IMR-90 (cell line): ENCODE results near the gene BPI. TPM values are rescaled to one million over a fixed set of nuclear protein-coding genes. Genes with fewer than 3 reads are reported as not detected.

Experiments
- ATAC-seq: fragments of 200-7000 bp; cut with Tn5 transposase; 2 replicates; pipeline ENCODE4 v1.9.1; 2020; ENCODE audit warnings: low read depth, mild to moderate bottlenecking, moderate library complexity
- BruUV-seq: library from RNA; stranded (reverse); fragments of 400-500 nt; replicated peaks from 2 replicates; lab custom pipeline; 2021; lab: Mats Ljungman, UMichigan
- CTCF ChIA-PET: fragments of 300-600 bp; formaldehyde crosslinking; extraction: SDS; loops from one replicate; lab custom pipeline; 2021; ENCODE audit warnings: antibody characterized with exemption; lab: Yijun Ruan, JAX
- POLR2A ChIA-PET: fragments of 300-600 bp; sonication (Branson Sonifier 250); formaldehyde crosslinking; loops from one replicate; lab custom pipeline; 2022; ENCODE audit warnings: antibody characterized with exemption; ENCODE audit not compliant: unreplicated experiment; lab: Charles Lee
- DNase-seq: peaks from one replicate; pipeline ENCODE4 v3.0.0; 2013
- H2AFZ ChIP-seq: replicated peaks from 2 replicates; pipeline ENCODE3; 2013; ENCODE audit warnings: low read length, mild to moderate bottlenecking; ENCODE audit not compliant: poor library complexity
- H2AK5ac ChIP-seq: 2 replicates; pipeline ENCODE4 v1.6.1; 2013; ENCODE audit warnings: low read depth, low read length, inconsistent platforms
- H2AK9ac ChIP-seq: replicated peaks from 2 replicates; pipeline ENCODE3; 2013; ENCODE audit warnings: mild to moderate bottlenecking, low read depth, low read length, moderate library complexity; ENCODE audit not compliant: poor library complexity
- H2BK120ac ChIP-seq: 2 replicates; pipeline ENCODE4 v1.6.1; 2013; ENCODE audit warnings: low read depth, low read length, inconsistent platforms
- H2BK15ac ChIP-seq: 3 replicates; pipeline ENCODE4 v1.6.1; 2013; ENCODE audit warnings: low read depth, low read length, inconsistent platforms
- H2BK20ac ChIP-seq: 2 replicates; pipeline ENCODE4 v1.6.1; 2013; ENCODE audit warnings: low read depth, mild to moderate bottlenecking, inconsistent platforms, low read length, moderate library complexity
- H2BK5ac ChIP-seq: 2 replicates; pipeline ENCODE4 v1.6.1; 2013; ENCODE audit warnings: mild to moderate bottlenecking, low read depth, low read length, inconsistent platforms; ENCODE audit not compliant: poor library complexity, severe bottlenecking
- H3K14ac ChIP-seq: replicated peaks from 2 replicates; pipeline ENCODE4 v1.6.1; 2013; ENCODE audit warnings: low read depth, low read length, inconsistent platforms
- H3K18ac ChIP-seq: 2 replicates; pipeline ENCODE4 v1.6.1; 2013; ENCODE audit warnings: low read depth, low read length, control low read depth
- H3K23ac ChIP-seq: 2 replicates; pipeline ENCODE4 v1.6.1; 2013; ENCODE audit warnings: low read depth, low read length, inconsistent platforms
- H3K27ac ChIP-seq: 2 replicates; pipeline ENCODE4 v1.5.1; 2013; ENCODE audit warnings: mild to moderate bottlenecking, control low read depth, low read length; ENCODE audit not compliant: insufficient read depth
- H3K27me3 ChIP-seq: 2 replicates; pipeline ENCODE4 v1.6.1; 2013; ENCODE audit warnings: low read length; ENCODE audit not compliant: control insufficient read depth, insufficient read depth
- H3K36me3 ChIP-seq: 2 replicates; pipeline ENCODE4 v1.6.1; 2013; ENCODE audit warnings: low read length, mixed read lengths; ENCODE audit not compliant: control insufficient read depth, insufficient read depth
- H3K4ac ChIP-seq: 2 replicates; pipeline ENCODE4 v1.6.1; 2013; ENCODE audit warnings: low read depth, low read length, inconsistent platforms
- H3K4me1 ChIP-seq: 2 replicates; pipeline ENCODE4 v1.6.1; 2013; ENCODE audit warnings: low read length, mixed read lengths; ENCODE audit not compliant: control insufficient read depth, insufficient read depth
- H3K4me2 ChIP-seq: 2 replicates; pipeline ENCODE4 v1.6.1; 2013; ENCODE audit warnings: low read depth, mild to moderate bottlenecking, control low read depth, low read length, moderate library complexity
- H3K4me3 ChIP-seq: 2 replicates; pipeline ENCODE4 v1.5.1; 2013; ENCODE audit warnings: low read depth, mild to moderate bottlenecking, control low read depth, low read length, moderate library complexity; ENCODE audit not compliant: insufficient read depth
- H3K56ac ChIP-seq: 2 replicates; pipeline ENCODE4 v1.6.1; 2013; ENCODE audit warnings: low read length, inconsistent platforms; ENCODE audit not compliant: insufficient read depth; ENCODE audit errors: extremely low read depth
- H3K79me1 ChIP-seq, 2 experiments: 2 replicates each; pipeline ENCODE4 v1.6.1; 2013; ENCODE audit warnings: low read length in 2 of 2, inconsistent platforms in 1 of 2, low read depth in 1 of 2
- H3K9ac ChIP-seq: 2 replicates; pipeline ENCODE4 v1.6.1; 2013; ENCODE audit warnings: low read depth, low read length, control low read depth
- H3K9me1 ChIP-seq: 2 replicates; pipeline ENCODE4 v1.6.1; 2013; ENCODE audit warnings: low read length, inconsistent platforms; ENCODE audit not compliant: insufficient read depth
- H3K9me3 ChIP-seq: 2 replicates; pipeline ENCODE4 v1.6.1; 2013; ENCODE audit warnings: low read length; ENCODE audit not compliant: control insufficient read depth, insufficient read depth
- H4K20me1 ChIP-seq: 2 replicates; pipeline ENCODE4 v1.6.1; 2013; ENCODE audit warnings: low read length, inconsistent platforms; ENCODE audit not compliant: insufficient read depth
- H4K5ac ChIP-seq: 2 replicates; pipeline ENCODE4 v1.6.1; 2013; ENCODE audit warnings: mild to moderate bottlenecking, low read depth, low read length, control low read depth
- H4K8ac ChIP-seq, 2 experiments: 2 replicates each; pipeline ENCODE4 v1.6.1; 2013; ENCODE audit warnings: low read depth in 2 of 2, low read length in 2 of 2, control low read depth in 1 of 2, inconsistent platforms in 1 of 2
- H4K91ac ChIP-seq: 2 replicates; pipeline ENCODE4 v1.6.1; 2013; ENCODE audit warnings: low read depth, low read length, inconsistent platforms; ENCODE audit not compliant: insufficient read depth
- BHLHE40 ChIP-seq: fragments of 150-350 bp; IDR thresholded peaks from 2 replicates; pipeline ENCODE4 v1.6.1; 2016; ENCODE audit warnings: mild to moderate bottlenecking, low read depth, low read length
- CEBPB ChIP-seq: IDR thresholded peaks from 2 replicates; pipeline ENCODE4 v1.6.1; 2012; ENCODE audit warnings: low read depth, low read length, improper control_type of control experiment
- CHD1 ChIP-seq: IDR thresholded peaks from 2 replicates; pipeline ENCODE4 v1.6.1; 2012; ENCODE audit warnings: low read depth, low read length, improper control_type of control experiment
- CTCF ChIP-seq: conservative IDR thresholded peaks from 2 replicates; pipeline ENCODE4 v1.5.1; 2012; ENCODE audit warnings: mild to moderate bottlenecking, low read depth, low read length, improper control_type of control experiment
- FOS ChIP-seq: fragments of 150-350 bp; IDR thresholded peaks from 2 replicates; pipeline ENCODE4 v1.6.1; 2016; ENCODE audit warnings: low read depth, low read length
- MAFK ChIP-seq: IDR thresholded peaks from 2 replicates; pipeline ENCODE4 v1.6.1; 2012; ENCODE audit warnings: low read depth, low read length, improper control_type of control experiment
- MAZ ChIP-seq: IDR thresholded peaks from 2 replicates; pipeline ENCODE4 v1.6.1; 2012; ENCODE audit warnings: low read depth, mild to moderate bottlenecking, low read length, improper control_type of control experiment, moderate library complexity, borderline replicate concordance
- MXI1 ChIP-seq: IDR thresholded peaks from 2 replicates; pipeline ENCODE4 v1.6.1; 2012; ENCODE audit warnings: low read depth, mild to moderate bottlenecking, low read length, moderate library complexity, borderline replicate concordance
- NFE2L2 ChIP-seq: fragments of 150-350 bp; IDR thresholded peaks from 2 replicates; pipeline ENCODE4 v1.6.1; 2016; ENCODE audit warnings: low read depth, mild to moderate bottlenecking, low read length
- POLR2A ChIP-seq: IDR thresholded peaks from 2 replicates; pipeline ENCODE4 v1.6.1; 2012; ENCODE audit warnings: mild to moderate bottlenecking, low read depth, low read length
- RAD21 ChIP-seq: IDR thresholded peaks from 2 replicates; pipeline ENCODE4 v1.6.1; 2012; ENCODE audit warnings: low read length, improper control_type of control experiment
- RCOR1 ChIP-seq: IDR thresholded peaks from 2 replicates; pipeline ENCODE4 v1.6.1; 2012; ENCODE audit warnings: mild to moderate bottlenecking, low read length, improper control_type of control experiment; ENCODE audit not compliant: insufficient replicate concordance
- RFX5 ChIP-seq: IDR thresholded peaks from 2 replicates; pipeline ENCODE4 v1.8.0; 2012; ENCODE audit warnings: low read depth, mild to moderate bottlenecking, low read length, moderate library complexity
- SMC3 ChIP-seq: fragments of 150-350 bp; IDR thresholded peaks from 2 replicates; pipeline ENCODE4 v1.6.1; 2016; ENCODE audit warnings: low read depth, mild to moderate bottlenecking, antibody characterized with exemption, low read length, moderate library complexity
- USF2 ChIP-seq: fragments of 150-350 bp; IDR thresholded peaks from 2 replicates; pipeline ENCODE4 v1.6.1; 2017; ENCODE audit warnings: mild to moderate bottlenecking, antibody characterized with exemption, low read length, low read depth
- WGBS, 2 experiments: methylation state at CpG; one replicate each; pipeline versions ENCODE4 v1.1.5 to v1.1.7; 2013; ENCODE audit warnings: missing lambda C conversion rate in 2 of 2; ENCODE audit not compliant: insufficient read length in 1 of 2; ENCODE audit errors: extremely low coverage in 2 of 2; 5-methylcytosine and 5-hydroxymethylcytosine counted together
- dilution Hi-C: fragments of 300-500 bp; cut with HindIII; formaldehyde crosslinking; loops from one replicate; pipeline ENCODE4 v1.14.3; 2018; ENCODE audit warnings: low sequenced_read_pairs; ENCODE audit not compliant: unreplicated experiment
- in situ Hi-C: fragments of 300-500 bp; cut with MboI; formaldehyde crosslinking; loops from 3 replicates; pipeline ENCODE4 v1.14.3; 2019; ENCODE audit warnings: low sequenced_read_pairs, inconsistent platforms, mixed read lengths
- intact Hi-C: fragments of 100-400 bp; cut with micrococcal nuclease; formaldehyde crosslinking; loops from 2 replicates; pipeline ENCODE4 v1.10.0; 2022
- polyA plus RNA-seq, 3 experiments: library from polyadenylated mRNA; depleted of rRNA; stranded (reverse); fragments of >200 nt; gene quantifications; 2 replicates each; pipeline ENCODE4 v1.2.3, GENCODE V29; 2012; ENCODE audit warnings: low replicate concordance in 1 of 3
- total RNA-seq: library from RNA; depleted of rRNA; stranded (reverse); fragments of >200 nt; gene quantifications from 2 replicates; pipeline ENCODE4 v1.2.3, GENCODE V29; 2012

BPI gene
- total and polyA plus RNA-seq, 2 of the 4 experiments (the other 2 are of a cell fraction): 0.05 TPM; not detected in 1

- dilution Hi-C loops: no loop called here
- TF ChIP-seq RCOR1: no peak
- no peak for TF ChIP-seq POLR2A
- no peak for TF ChIP-seq CTCF
- no peak for TF ChIP-seq RFX5
- no peak for TF ChIP-seq SMC3
- no peak for TF ChIP-seq FOS
- TF ChIP-seq MAZ: no peak
- no peak for TF ChIP-seq RAD21
- TF ChIP-seq NFE2L2: no peak
- TF ChIP-seq USF2: no peak
- no peak for TF ChIP-seq MAFK
- no peak for TF ChIP-seq MXI1
- no peak for TF ChIP-seq CEBPB
- no peak for TF ChIP-seq BHLHE40
- TF ChIP-seq CHD1: no peak
Measured at GRCh38 chr20:38307371-38308046, 3.6 kb downstream of the BPI start.

More at GRCh38 chr20:38307371-38308046, 3.6 kb downstream of the BPI start:
- no TSS peak for BruUV-seq
- no peak overlapping the region for H3K27ac ChIP-seq
- CTCF ChIA-PET: interaction anchor here (1.5 kb wide), 1 partner anchor 81 kb away, joined by 6 read pairs; no protein-coding TSS in a partner anchor
- H3K9me3 ChIP-seq: peaks cover 7% of the 10 kb centered on the region; the same call in 1 of the 2 replicates
- H3K14ac ChIP-seq: 0 out of 2 replicates have a peak overlapping the region, but pooled peaks have one; percentile 4
- ATAC-seq: peak; percentile 40
- H3K36me3 ChIP-seq: no peaks in the 10 kb centered on the region
- WGBS, 2 experiments: 0% methylated on average over 1 of the region's 8 CpGs; no CpG with 5 or more reads in 1 of the 2 experiments
- H3K56ac ChIP-seq: no peak overlapping the region
- in situ Hi-C loops (loop anchor here (5.0 to 10.0 kb wide), 2 partner anchors 70 to 243 kb away; no protein-coding TSS in a partner anchor), intact Hi-C loops (no loop called here)
- H2AK5ac ChIP-seq: peak overlapping the region; percentile 18; the same call in 1 of the 2 replicates
- H4K20me1 ChIP-seq: no peaks in the 10 kb centered on the region
- H4K5ac ChIP-seq: no peak overlapping the region
- no peak overlapping the region for H2AK9ac ChIP-seq
- H2BK15ac ChIP-seq: no peak overlapping the region
- H3K4me1 ChIP-seq: no peaks in the 10 kb centered on the region
- H3K4me2 ChIP-seq: no peak overlapping the region
- H2AFZ ChIP-seq: peak overlapping the region; percentile 12
- no peak overlapping the region for H3K4ac ChIP-seq
- H3K79me1 ChIP-seq: no peaks in the 10 kb centered on the region
- no peak overlapping the region for H3K18ac ChIP-seq
- H2BK20ac ChIP-seq: no peak overlapping the region
- no peak overlapping the region for H2BK120ac ChIP-seq
- no peak overlapping the region for H3K23ac ChIP-seq
- DNase-seq: peak; percentile 76
- peaks cover 31% of the 10 kb centered on the region for H3K27me3 ChIP-seq
- H4K91ac ChIP-seq: no peak overlapping the region
- H3K9ac ChIP-seq: no peak overlapping the region
- POLR2A ChIA-PET: no interaction called here
- H3K9me1 ChIP-seq: no peaks in the 10 kb centered on the region
- no peak overlapping the region for H2BK5ac ChIP-seq
- no peak overlapping the region for H3K4me3 ChIP-seq
- H4K8ac ChIP-seq: no peak overlapping the region
